Measurements from ENCODE around the gene HOXA5.

DNA sequence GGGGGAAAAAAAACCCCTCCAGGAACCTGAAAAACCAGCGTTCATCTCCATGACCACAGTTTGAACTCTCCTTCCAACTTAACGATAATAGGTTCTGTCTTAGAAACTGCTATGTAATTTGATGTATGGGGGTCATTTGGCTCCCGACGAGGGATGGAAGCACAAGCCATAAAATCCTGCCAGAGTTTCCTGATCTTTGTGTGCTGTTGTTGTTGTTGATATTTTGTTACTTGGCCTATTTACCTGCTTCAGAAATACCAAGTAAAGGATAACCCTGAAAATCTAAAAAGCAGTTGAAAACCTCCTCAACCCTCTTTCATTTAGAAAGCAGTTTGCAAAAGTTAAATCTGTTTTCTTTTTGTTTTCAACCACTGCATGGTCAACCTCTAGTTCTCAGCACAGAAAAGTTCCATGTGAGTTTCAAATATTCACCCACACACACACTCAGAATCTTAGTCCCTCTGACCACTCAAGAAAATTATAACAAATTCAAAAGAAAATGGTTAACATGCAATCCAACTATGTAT, 31.7 kb downstream of the HOXA5 start:
- no peak for TF ChIP-seq RARB (CRISPR knock-in tag; IDR thresholded peaks at IDR 0.05)
- no peak for TF ChIP-seq TOX (CRISPR knock-in tag; IDR thresholded peaks at IDR 0.05; ENCODE audit: borderline replicate concordance)
- TF ChIP-seq ARNTL (CRISPR knock-in tag; IDR thresholded peaks at IDR 0.05; ENCODE audit: borderline replicate concordance, low read depth) = no peak
- TF ChIP-seq PATZ1 (CRISPR knock-in tag; IDR thresholded peaks at IDR 0.05; ENCODE audit: borderline replicate concordance) = no peak
